Gastrocnemius medialis (tissue), 4 donors: ENCODE measurements around the gene NLGN1. TPM values are rescaled to one million over a fixed set of nuclear protein-coding genes. Genes with fewer than 3 reads are reported as not detected.

Source experiments
- ATAC-seq, 2 donors: fragments of 150-250 bp; one replicate each; pipeline ENCODE4 v1.9.1; 2016
- DNase-seq, 2 donors: peaks; one replicate each; pipeline ENCODE4 v3.0.0-alpha.2; 2019
- H3K27ac ChIP-seq, 4 donors: fragments of 200-600 bp; sonication (generic); 1 replicate in 1 of 4; 2 replicates in 3 of 4; pipeline ENCODE4 v1.5.1; 2016 to 2018; ENCODE audit warnings: mild to moderate bottlenecking in 2 of 4, moderate library complexity in 1 of 4
- H3K27me3 ChIP-seq, 3 donors: fragments of 200-600 bp; sonication (generic) in 2 of 3; 1 replicate in 1 of 3; 2 replicates in 2 of 3; pipeline versions ENCODE4 v1.5.1 to v1.6.0; 2016 to 2019; ENCODE audit warnings: mild to moderate bottlenecking in 1 of 3, moderate library complexity in 1 of 3
- H3K36me3 ChIP-seq, 2 donors: fragments of 200-600 bp; sonication (generic) in 1 of 2; one replicate each; pipeline ENCODE4 v1.5.1; 2017 to 2018
- H3K4me1 ChIP-seq, 2 donors: fragments of 200-600 bp; sonication (generic) in 1 of 2; one replicate each; pipeline ENCODE4 v1.5.1; 2016 to 2017; ENCODE audit warnings: mild to moderate bottlenecking in 2 of 2
- H3K4me3 ChIP-seq, 4 donors: fragments of 200-600 bp; sonication (generic) in 3 of 4; 1 replicate in 1 of 4; 2 replicates in 3 of 4; pipeline ENCODE4 v1.5.1; 2016 to 2019; ENCODE audit warnings: mild to moderate bottlenecking in 2 of 4
- H3K9me3 ChIP-seq, 3 donors: fragments of 200-600 bp; sonication (generic) in 2 of 3; 1 replicate in 1 of 3; 2 replicates in 2 of 3; pipeline ENCODE4 v1.5.1; 2016 to 2019
- CTCF ChIP-seq, 5 experiments: fragments of 450-650 bp in 3 of 5; fragments of 200-600 bp in 2 of 5; sonication (generic) in 2 of 5; IDR thresholded peaks in 4 of 5; conservative IDR thresholded peaks in 1 of 5; 1 replicate in 4 of 5; 2 replicates in 1 of 5; pipeline ENCODE4 v1.5.1; 2016 to 2019; ENCODE audit warnings: antibody characterized with exemption in 5 of 5, mild to moderate bottlenecking in 3 of 5, moderate library complexity in 3 of 5
- POLR2A ChIP-seq, 2 donors: fragments of 450-650 bp; IDR thresholded peaks; one replicate each; pipeline ENCODE4 v1.6.1; 2017; ENCODE audit warnings: antibody characterized with exemption in 2 of 2, mild to moderate bottlenecking in 2 of 2, moderate library complexity in 2 of 2
- in situ Hi-C, 4 donors: fragments of 200-750 bp; cut with MboI; loops; one replicate each; pipeline versions ENCODE4 v1.15.0 to v1.8.0; 2017; ENCODE audit warnings: low sequenced_read_pairs in 4 of 4
- intact Hi-C: fragments of 100-400 bp; cut with DNase I; formaldehyde crosslinking; loops from one replicate; pipeline ENCODE4 v1.15.1; 2023; ENCODE audit warnings: low total_unique reads
- total RNA-seq, 4 donors: library from RNA; depleted of rRNA; stranded (reverse); fragments of >200 nt; gene quantifications; one replicate each; pipeline versions ENCODE4 v1.1.0 to v1.2.3, GENCODE V29; 2016

Gene NLGN1
- total RNA-seq, 4 donors from 2014 or later = 0.52 to 1.9 (median 1.1) TPM

GRCh38 chr3:173653781-173654180 lies 256.2 kb downstream of the NLGN1 start:
- in situ Hi-C loops (no loop called here), intact Hi-C loops (no loop called here)
- TF ChIP-seq CTCF (IDR thresholded peaks at IDR 0.05 in 4 of 5, conservative IDR thresholded peaks at IDR 0.05 in 1 of 5) = no peak
- ATAC-seq (no peak), DNase-seq (no peak)
- Histone ChIP-seq H3K4me1 (no peaks in the 10 kb centered on the region), H3K27me3 (no peaks in the 10 kb centered on the region), H3K36me3 (no peaks in the 10 kb centered on the region), H3K4me3 (no peak overlapping the region), H3K27ac (no peak overlapping the region), H3K9me3 (no peaks in the 10 kb centered on the region)

- no peak overlapping the region for H3K4me3 ChIP-seq
Measured at GRCh38 chr3:173659972-173660371, 262.4 kb downstream of the NLGN1 start.

GRCh38 chr3:173660645-173661299 lies 263.2 kb downstream of the NLGN1 start:
- Histone ChIP-seq H3K27me3 (no peaks in the 10 kb centered on the region), H3K4me3 (no peak overlapping the region), H3K9me3 (no peaks in the 10 kb centered on the region), H3K4me1 (no peaks in the 10 kb centered on the region), H3K27ac (no peak overlapping the region), H3K36me3 (no peaks in the 10 kb centered on the region)
- TF ChIP-seq POLR2A (IDR thresholded peaks at IDR 0.05) (no peak), CTCF (IDR thresholded peaks at IDR 0.05 in 4 of 5, conservative IDR thresholded peaks at IDR 0.05 in 1 of 5) (no peak)
- ATAC-seq (no peak), DNase-seq (no peak)
- intact Hi-C loops (no loop called here), in situ Hi-C loops (no loop called here)

More at GRCh38 chr3:173659972-173660371, 262.4 kb downstream of the NLGN1 start:
- TF ChIP-seq CTCF (IDR thresholded peaks at IDR 0.05 in 4 of 5, conservative IDR thresholded peaks at IDR 0.05 in 1 of 5) = no peak
- TF ChIP-seq POLR2A (IDR thresholded peaks at IDR 0.05) = no peak
- Histone ChIP-seq H3K9me3 (no peaks in the 10 kb centered on the region), H3K4me1 (no peaks in the 10 kb centered on the region), H3K27ac (no peak overlapping the region), H3K27me3 (no peaks in the 10 kb centered on the region), H3K36me3 (no peaks in the 10 kb centered on the region)
- ATAC-seq (no peak), DNase-seq (no peak)
- in situ Hi-C loops = no loop called here
- intact Hi-C loops = no loop called here

- ATAC-seq = no peak
- Histone ChIP-seq H3K9me3 (no peaks in the 10 kb centered on the region), H3K4me1 (no peaks in the 10 kb centered on the region), H3K4me3 (no peak overlapping the region), H3K27me3 (no peaks in the 10 kb centered on the region), H3K36me3 (no peaks in the 10 kb centered on the region), H3K27ac (no peak overlapping the region)
- no peak for DNase-seq
- in situ Hi-C loops (no loop called here), intact Hi-C loops (no loop called here)
- TF ChIP-seq POLR2A (IDR thresholded peaks at IDR 0.05) = no peak
- no peak for TF ChIP-seq CTCF (IDR thresholded peaks at IDR 0.05 in 4 of 5, conservative IDR thresholded peaks at IDR 0.05 in 1 of 5)
Measured at GRCh38 chr3:173663696-173664111, 266.2 kb downstream of the NLGN1 start.

- intact Hi-C loops (no loop called here), in situ Hi-C loops (no loop called here)
- TF ChIP-seq CTCF (IDR thresholded peaks at IDR 0.05 in 4 of 5, conservative IDR thresholded peaks at IDR 0.05 in 1 of 5) = no peak
- TF ChIP-seq POLR2A (IDR thresholded peaks at IDR 0.05) = no peak
- ATAC-seq (no peak), DNase-seq (no peak)
- H3K4me1 ChIP-seq = no peaks in the 10 kb centered on the region
- H3K27ac ChIP-seq = no peak overlapping the region
- no peaks in the 10 kb centered on the region for H3K9me3 ChIP-seq
- no peaks in the 10 kb centered on the region for H3K27me3 ChIP-seq
- H3K36me3 ChIP-seq = no peaks in the 10 kb centered on the region
- no peak overlapping the region for H3K4me3 ChIP-seq
Measured at GRCh38 chr3:173676094-173676493, 278.6 kb downstream of the NLGN1 start.
